GM19043 (cell line): Measurements from ENCODE around the gene MTREX.
A peak's percentile ranks its signal among the peaks of the same experiment; 100 is the strongest.

Source experiments
- ATAC-seq: cut with Tn5 transposase; IDR thresholded peaks from one replicate; pipeline ENCODE4 v1.9.1; 2021; ENCODE audit warnings: low read depth; ENCODE audit not compliant: unreplicated experiment

The MTREX gene

DNA sequence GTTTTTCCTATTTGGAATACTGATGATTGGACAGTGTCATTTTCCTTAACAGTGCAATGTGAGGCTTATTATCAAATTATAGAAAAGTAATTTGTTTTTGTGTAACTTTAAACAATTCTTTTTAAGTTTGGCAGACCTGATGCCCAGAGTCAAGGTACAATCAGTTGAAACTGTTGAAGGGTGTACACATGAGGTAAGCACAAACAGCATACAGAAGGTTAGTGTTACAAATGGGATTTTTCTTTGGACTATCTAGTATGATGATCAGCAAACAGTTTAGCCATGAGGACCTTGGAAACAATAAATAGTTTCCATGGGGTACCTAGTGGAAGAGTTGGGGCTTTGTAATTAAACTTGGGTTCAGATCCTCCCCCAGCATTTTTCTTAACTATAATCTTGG lies 16.2 kb downstream of the MTREX start:
- no peak for ATAC-seq

DNA sequence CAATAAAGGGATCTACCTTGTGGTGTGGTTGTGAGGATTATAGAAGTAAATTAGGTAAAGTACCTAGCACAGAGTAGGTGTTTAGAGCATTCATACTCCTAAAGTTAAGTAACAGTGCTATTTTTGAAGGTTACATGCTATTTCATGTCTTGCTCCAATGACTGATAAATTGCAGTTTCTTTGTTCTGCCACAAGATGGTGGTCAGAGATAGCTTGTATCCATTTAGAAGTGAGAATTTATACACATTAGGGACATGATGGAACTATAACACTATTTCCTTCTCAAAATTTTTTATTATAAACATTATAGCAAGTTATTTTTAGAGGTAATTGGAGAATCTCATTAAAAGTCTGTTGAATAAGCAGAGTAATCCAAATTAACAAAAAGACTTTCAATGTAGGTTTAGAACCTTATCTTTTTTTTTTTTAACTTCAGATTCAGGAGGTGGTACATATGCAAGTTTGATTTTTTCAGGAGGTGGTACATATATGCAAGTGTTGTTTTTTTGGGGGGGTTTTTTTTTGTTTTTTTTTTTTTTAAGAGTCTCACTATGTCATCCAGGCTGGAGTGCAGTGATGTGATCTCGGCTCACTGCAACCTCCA lies 17.1 kb downstream of the MTREX start:
- no peak for ATAC-seq

GRCh38 chr5:55325621-55326020 lies 17.8 kb downstream of the MTREX start:
- no peak for ATAC-seq

DNA sequence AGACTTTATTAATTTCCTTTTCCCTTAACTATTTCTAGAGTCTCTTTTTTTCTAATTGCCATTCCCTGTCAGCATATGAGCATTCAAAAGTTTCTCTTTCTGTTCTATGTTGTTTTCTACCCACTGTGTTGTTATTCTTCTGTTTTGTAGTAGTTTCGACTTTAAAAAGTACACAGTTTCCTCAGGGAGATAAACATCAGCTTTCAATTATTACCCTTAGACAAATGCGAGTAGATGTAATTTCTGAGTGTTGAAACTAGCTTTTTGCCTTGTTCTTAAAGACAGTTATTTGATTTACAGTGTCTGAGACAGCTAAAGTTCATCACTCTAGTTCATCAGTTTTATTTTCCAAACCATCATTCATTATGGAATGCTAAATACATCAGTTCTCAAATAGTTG lies 19.5 kb downstream of the MTREX start:
- ATAC-seq: no peak

- no peak for ATAC-seq
Observed at GRCh38 chr5:55331321-55331720, 23.5 kb downstream of the MTREX start.

DNA sequence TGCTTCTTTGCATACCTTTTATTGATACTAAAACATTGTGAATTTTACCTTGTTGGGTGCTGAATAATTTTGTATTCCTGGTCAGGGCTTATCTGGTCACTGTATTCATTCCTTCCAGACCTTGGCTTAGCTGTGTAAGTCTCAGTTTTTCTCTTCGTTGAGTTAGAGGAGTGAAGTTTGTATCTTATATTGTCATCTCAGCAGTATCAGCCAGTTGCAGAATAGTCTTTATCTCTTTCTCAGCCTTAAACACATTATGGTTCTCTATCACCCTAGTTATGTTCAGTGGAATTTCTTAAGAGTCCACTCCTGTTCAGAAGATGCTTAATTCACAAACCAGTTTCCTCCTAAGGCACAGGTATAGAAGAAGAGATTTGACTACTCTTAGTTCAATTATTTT lies 25.2 kb downstream of the MTREX start:
- no peak for ATAC-seq

DNA sequence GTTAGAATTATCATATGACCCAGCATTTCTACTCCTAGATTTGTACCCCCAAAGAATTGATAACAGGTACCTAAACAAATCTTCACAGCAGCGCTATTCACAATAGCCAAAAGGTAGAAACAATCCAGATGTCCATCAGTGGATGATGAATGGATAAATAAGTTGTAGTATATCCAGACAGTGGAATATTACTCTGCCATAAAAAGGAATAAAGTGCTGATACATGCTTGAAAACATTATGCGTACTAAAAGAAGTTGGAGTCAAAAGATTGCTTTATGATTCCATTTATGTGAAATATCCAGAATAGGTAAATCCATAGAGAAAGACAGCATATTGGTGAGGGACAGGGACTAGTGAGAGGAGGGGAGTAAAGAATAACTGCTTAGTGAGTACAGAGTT lies 26.0 kb downstream of the MTREX start:
- no peak for ATAC-seq

- ATAC-seq: no peak
Observed at GRCh38 chr5:55338092-55338613, 30.4 kb downstream of the MTREX start.

GRCh38 chr5:55338810-55339243 lies 31.0 kb downstream of the MTREX start:
- ATAC-seq: peak; percentile 76

DNA sequence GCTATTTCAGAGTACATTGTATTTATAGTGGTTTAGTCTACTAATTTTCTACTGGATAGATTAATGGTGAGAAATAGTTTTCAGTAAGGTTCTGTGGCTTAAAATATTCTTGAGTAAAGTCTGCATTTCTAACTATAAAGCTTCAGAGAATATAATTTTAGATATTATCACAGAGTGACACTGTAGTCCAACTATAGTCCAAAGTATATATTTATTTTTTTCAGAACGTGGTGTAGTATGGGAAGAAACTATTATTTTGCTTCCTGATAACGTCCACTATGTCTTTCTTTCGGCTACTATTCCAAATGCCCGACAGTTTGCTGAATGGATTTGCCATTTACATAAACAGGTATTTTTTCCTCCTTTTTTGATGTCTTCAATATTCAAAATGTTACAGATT lies 35.3 kb downstream of the MTREX start:
- no peak for ATAC-seq

- no peak for ATAC-seq
Observed at GRCh38 chr5:55343609-55344008, 35.8 kb downstream of the MTREX start.

DNA sequence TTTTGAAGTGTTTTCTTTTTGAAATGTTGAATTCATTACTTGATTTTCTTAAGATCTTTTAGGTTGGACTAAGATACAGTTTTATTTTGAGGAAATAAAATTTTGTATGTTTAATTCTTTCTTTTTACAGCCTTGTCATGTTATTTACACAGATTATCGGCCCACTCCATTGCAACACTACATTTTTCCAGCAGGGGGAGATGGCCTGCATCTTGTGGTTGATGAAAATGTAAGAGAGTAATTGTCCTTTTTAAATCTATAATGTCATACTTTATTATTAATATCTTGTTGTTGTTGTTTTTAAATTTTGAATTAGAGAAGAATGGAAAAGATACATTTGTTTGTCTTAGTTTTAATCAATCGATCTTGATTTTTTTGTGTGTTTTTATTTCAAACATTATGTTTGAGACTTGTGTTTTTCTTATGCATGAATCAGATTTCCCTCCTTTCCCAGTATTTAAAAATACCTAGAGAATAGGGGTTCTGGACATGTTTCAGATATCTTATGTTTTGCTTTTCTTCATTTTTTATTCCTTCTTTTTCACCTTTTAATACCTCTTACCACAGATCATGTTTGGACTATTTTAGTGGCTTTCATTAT lies 36.7 kb downstream of the MTREX start:
- ATAC-seq: no peak

DNA sequence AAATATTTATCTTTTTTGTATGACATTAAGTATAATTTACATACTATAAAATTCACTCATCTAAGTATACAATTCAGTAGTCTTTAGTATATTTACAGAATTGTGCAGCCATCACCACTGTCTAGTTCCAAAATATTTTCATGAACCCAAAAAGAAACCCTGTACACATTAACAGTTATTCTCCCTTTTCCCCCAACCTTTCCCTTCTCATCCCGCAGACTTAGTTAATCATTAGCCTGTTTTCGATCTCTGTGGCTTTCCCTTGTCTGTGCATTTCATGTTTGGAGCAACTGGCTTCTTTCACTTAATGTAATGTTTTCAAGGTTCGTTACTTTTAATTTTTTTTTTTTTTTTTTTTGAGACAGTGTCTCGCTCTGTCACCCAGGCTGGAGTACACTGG lies 37.5 kb downstream of the MTREX start:
- ATAC-seq: no peak

- ATAC-seq: no peak
Observed at GRCh38 chr5:55347786-55348185, 40.0 kb downstream of the MTREX start.

DNA sequence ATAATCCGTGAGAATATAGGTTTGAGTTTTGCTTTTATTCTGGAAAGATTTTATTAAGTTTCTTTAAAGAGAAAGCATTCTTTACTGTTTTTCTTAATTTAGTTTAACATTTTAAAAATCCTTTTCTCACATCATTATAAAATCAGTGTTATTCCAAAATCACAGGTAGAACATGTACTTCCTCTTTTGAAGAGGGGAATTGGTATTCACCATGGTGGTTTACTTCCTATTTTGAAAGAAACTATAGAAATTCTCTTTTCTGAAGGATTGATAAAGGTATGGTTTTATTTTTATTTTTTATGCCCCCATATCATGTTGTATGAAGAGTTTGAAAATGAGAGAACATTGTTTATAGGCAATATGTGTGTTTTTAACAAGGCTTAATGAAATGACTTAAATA lies 43.0 kb downstream of the MTREX start:
- ATAC-seq: no peak

GRCh38 chr5:55356896-55357295 lies 49.1 kb downstream of the MTREX start:
- ATAC-seq: no peak

- ATAC-seq: no peak
Observed at GRCh38 chr5:55360190-55360589, 52.4 kb downstream of the MTREX start.

DNA sequence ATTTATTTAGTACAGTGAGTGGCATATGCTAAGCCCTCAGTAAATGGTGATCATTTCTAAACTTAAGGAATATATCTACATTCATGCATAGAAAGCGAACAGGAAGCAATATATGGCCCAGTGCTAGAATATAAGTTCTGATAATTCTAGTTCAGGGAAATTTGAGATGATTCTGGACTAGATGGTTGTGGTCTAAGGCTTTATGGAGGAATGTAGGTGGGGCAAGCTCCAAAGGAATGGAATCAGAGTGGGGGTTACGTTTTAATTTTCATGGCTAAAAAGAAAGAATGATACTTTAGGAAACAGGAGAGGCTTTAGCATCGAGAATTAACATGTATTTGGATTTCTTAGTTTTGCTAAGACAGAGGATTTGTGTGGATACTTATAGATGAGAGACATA lies 56.1 kb downstream of the MTREX start:
- no peak for ATAC-seq

- ATAC-seq: peak; percentile 98
Observed at GRCh38 chr5:55364537-55365055, 56.8 kb downstream of the MTREX start.

- peak; percentile 53 for ATAC-seq
Observed at GRCh38 chr5:55370291-55370925, 62.6 kb downstream of the MTREX start.

GRCh38 chr5:55371145-55371544 lies 63.4 kb downstream of the MTREX start:
- no peak for ATAC-seq
